HepG2 (cell line): ENCODE measurements around the gene TEKT3. TPM values are rescaled to one million over a fixed set of nuclear protein-coding genes. Genes with fewer than 3 reads are reported as not detected.

Experiments used
- FOXK1 ChIP-seq: sonication (generic); formaldehyde crosslinking; IDR thresholded peaks from 2 replicates; pipeline ENCODE4 v1.4.0; 2020; ENCODE audit warnings: low read depth, missing genetic modification reagents, borderline replicate concordance
- IKZF5 ChIP-seq: IDR thresholded peaks from 2 replicates; pipeline ENCODE4 v1.6.1; 2018; ENCODE audit warnings: missing genetic modification reagents, mild to moderate bottlenecking, missing compliant biosample characterization
- TAF15 ChIP-seq: fragments of 200-400 bp; formaldehyde crosslinking; IDR thresholded peaks from one replicate; pipeline ENCODE4 v1.6.1; 2018; ENCODE audit warnings: mild to moderate bottlenecking, low read depth, low read length; ENCODE audit not compliant: poor library complexity, severe bottlenecking
- ZBTB7A ChIP-seq: sonication (generic); formaldehyde crosslinking; IDR thresholded peaks from 2 replicates; pipeline ENCODE4 v1.8.0; 2022; ENCODE audit warnings: mild to moderate bottlenecking, missing genetic modification reagents
- ZNF609 ChIP-seq: sonication (generic); formaldehyde crosslinking; IDR thresholded peaks from 2 replicates; pipeline ENCODE4 v1.4.0; 2020; ENCODE audit warnings: mild to moderate bottlenecking, missing genetic modification reagents, borderline replicate concordance
- ZNF781 ChIP-seq: sonication (generic); formaldehyde crosslinking; IDR thresholded peaks from 2 replicates; pipeline ENCODE4 v1.5.1; 2020; ENCODE audit warnings: borderline replicate concordance, mild to moderate bottlenecking, missing genetic modification reagents; ENCODE audit errors: not compliant biosample characterization
- polyA plus RNA-seq, 8 experiments: library from polyadenylated mRNA; depleted of rRNA in 3 of 8; stranded (reverse) in 7 of 8; unstranded in 1 of 8; fragments of >200 nt; fragmentation: Illumina TruSeq in 4 of 8; extraction: Trizol in 4 of 8; gene quantifications; 2 replicates each; pipeline versions ENCODE4 v1.2.1 to v1.2.3, GENCODE V29; 2011 to 2016; ENCODE audit warnings: low read depth in 4 of 8, missing spikeins in 1 of 8, mixed read lengths in 1 of 8; ENCODE audit not compliant: insufficient read depth in 1 of 8
- total RNA-seq, 5 experiments: library from RNA; depleted of rRNA; stranded (reverse); fragments of >200 nt; fragmentation: Illumina TruSeq; extraction: Trizol; gene quantifications; 2 replicates each; pipeline ENCODE4 v1.2.3, GENCODE V29; 2016; ENCODE audit warnings: low read depth in 1 of 5
- TF ChIP-seq, protein P1 (sequence below): sonication (generic); formaldehyde crosslinking; IDR thresholded peaks from 2 replicates; pipeline ENCODE4 v1.8.1; 2023; ENCODE audit warnings: mild to moderate bottlenecking, moderate library complexity, missing genetic modification reagents
- TF ChIP-seq, protein P2 (sequence below): sonication (generic); formaldehyde crosslinking; IDR thresholded peaks from 2 replicates; pipeline ENCODE4 v1.5.0; 2020; ENCODE audit warnings: mild to moderate bottlenecking, missing genetic modification reagents, moderate library complexity

Gene TEKT3
- total and polyA plus RNA-seq, 2 of the 13 experiments (the other 11 are each of a cell fraction or from before 2014, with no cell fraction given), result 0.58 to 0.82 TPM

- TF ChIP-seq, protein P1, sequence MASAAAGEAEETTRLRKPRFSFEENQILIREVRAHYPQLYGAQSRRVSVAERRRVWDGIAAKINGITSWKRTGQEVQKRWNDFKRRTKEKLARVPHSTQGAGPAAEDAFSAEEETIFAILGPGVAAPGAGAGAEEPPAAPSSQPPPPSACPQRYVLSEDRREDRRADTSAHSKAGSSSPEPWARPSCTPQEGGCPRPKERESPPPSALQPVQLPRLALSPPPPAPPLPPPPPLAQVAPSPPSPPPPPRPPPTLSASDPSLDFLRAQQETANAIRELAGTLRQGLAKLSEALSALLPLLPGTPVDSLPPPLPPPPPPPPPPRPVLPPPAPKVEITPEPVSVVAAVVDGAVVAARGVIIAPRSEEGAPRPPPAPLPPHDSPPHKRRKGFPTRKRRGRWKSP (CRISPR knock-in tag), result peak; percentile 17; the same call in 1 of the 2 replicates
- TF ChIP-seq, protein P2, sequence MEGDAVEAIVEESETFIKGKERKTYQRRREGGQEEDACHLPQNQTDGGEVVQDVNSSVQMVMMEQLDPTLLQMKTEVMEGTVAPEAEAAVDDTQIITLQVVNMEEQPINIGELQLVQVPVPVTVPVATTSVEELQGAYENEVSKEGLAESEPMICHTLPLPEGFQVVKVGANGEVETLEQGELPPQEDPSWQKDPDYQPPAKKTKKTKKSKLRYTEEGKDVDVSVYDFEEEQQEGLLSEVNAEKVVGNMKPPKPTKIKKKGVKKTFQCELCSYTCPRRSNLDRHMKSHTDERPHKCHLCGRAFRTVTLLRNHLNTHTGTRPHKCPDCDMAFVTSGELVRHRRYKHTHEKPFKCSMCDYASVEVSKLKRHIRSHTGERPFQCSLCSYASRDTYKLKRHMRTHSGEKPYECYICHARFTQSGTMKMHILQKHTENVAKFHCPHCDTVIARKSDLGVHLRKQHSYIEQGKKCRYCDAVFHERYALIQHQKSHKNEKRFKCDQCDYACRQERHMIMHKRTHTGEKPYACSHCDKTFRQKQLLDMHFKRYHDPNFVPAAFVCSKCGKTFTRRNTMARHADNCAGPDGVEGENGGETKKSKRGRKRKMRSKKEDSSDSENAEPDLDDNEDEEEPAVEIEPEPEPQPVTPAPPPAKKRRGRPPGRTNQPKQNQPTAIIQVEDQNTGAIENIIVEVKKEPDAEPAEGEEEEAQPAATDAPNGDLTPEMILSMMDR (CRISPR knock-in tag), result peak; percentile 80
- TF ChIP-seq TAF15, result no peak
- no peak for TF ChIP-seq ZNF609 (CRISPR knock-in tag)
- no peak for TF ChIP-seq IKZF5 (CRISPR knock-in tag)
- TF ChIP-seq ZNF781 (CRISPR knock-in tag), result no peak
- TF ChIP-seq FOXK1, result no peak
- TF ChIP-seq ZBTB7A (CRISPR knock-in tag), result 0 out of 2 replicates have a peak, but pooled peaks have one; percentile 61
Observed at GRCh38 chr17:15260376-15261257, 80.8 kb downstream of the TEKT3 start (continued).
